HG03108 (cell line): ENCODE data around the gene RTCB.
"Not testable (repeated sequence)": the region's sequence is repeated elsewhere in the genome, so short reads cannot be mapped to it uniquely, and the experiment has no call there.

Source experiments
- ATAC-seq: cut with Tn5 transposase; IDR thresholded peaks from one replicate; pipeline ENCODE4 v1.9.1; 2021; ENCODE audit warnings: moderate library complexity; ENCODE audit not compliant: unreplicated experiment

Gene RTCB

DNA sequence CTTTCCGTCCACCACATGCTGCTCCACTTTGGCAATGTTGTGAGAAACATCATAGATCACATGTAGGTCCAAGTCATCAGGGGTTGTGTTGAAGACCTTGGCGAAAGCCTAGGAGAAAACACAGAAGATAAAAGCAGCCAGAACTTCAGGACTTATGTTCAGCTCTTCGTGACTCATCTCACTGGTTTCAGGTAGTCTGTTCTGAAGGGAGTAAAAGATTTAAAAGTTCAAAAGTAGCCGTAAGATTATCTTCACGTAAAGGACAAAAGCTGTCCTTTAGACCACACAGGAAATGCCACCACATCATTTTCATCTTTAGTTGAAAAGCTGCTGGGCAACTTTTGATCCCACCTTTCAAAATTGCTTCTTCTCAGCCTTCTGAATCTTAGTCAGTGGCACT lies 16.9 kb downstream of the RTCB start:
- no peak for ATAC-seq

DNA sequence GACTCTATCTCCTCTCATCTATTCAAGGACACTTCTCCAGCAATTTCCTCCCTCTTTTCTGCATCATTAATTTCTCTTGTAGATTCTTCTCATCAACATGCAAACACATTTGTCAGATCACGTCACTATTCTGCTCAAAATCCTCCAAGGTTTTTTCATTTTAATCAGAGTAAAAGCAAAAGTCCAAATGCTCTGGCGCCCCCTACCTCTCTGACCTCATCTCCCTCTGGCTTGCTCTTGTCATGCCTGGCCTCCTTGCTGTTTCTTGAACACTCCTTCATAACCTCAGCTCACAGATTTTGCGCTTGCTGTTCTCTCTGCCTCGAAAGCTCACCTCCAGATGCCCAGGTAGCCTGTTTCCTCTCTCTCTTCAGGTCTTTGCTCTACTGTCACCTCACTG lies 22.4 kb downstream of the RTCB start:
- no peak for ATAC-seq

DNA sequence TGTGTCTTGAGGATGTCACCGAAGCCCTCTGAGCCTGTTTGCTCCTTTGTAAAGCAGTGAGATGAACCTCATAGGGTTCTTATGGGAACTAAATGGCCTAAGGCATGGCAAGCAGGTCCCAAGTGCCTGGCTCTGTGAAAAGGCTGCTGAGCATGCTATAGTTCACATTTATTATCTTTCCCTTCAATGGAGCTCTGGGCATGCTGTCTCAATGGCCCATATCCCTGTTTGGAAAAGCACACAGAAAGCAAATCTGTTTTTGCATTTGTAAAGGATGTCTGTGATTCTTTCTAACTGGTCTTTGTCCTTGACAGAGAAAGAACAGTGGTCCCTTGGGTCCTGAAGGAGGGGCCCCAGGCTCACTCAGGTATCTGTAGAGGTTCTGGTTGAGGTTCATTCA lies 26.4 kb downstream of the RTCB start:
- no peak for ATAC-seq

DNA sequence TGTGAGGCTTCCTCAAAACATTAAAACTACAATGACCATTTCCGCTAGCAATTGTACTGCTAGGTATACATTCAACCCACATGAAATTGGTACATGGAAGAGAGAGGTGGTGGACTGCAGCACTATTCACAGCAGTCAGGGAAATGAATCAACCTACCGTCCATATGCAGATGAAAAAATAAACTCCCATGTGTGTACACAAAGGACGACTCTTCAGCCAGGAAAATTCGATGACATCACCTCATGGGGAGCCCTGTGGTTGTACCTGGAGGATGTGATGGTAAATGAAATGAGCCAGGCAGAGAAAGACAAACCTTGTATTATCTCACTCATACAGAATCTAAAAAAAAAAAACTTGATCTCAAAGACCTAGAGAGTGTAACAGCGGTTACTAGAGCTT lies 31.1 kb downstream of the RTCB start:
- no peak for ATAC-seq

DNA sequence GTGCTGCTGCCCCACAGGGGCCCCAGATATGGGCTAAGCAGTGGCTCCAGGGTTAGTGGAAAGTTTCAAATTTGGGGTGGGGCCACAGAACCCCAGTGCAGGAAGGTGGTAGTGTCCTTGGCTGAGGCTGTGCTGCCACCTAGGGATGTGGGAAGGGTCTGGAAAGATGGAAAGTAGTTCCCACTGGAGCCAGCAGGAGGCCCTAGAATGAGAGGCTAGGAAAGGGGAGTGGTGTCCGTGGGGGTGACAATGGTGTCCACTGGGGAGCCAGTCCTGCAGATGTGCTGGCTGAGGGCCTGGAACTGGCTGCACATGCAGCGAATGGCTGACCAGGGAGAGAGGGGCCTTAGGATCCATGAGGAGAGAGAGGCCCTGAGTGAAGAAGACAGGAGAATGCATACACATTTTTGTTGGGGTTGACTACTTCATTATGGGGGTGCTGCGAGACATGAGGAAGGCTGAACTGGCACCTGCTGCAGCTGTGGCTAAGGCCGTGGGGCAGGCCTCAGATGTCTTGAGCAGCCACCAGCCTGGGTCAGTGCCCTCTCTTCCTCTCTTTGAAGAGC lies 33.3 kb downstream of the RTCB start:
- no peak for ATAC-seq

DNA sequence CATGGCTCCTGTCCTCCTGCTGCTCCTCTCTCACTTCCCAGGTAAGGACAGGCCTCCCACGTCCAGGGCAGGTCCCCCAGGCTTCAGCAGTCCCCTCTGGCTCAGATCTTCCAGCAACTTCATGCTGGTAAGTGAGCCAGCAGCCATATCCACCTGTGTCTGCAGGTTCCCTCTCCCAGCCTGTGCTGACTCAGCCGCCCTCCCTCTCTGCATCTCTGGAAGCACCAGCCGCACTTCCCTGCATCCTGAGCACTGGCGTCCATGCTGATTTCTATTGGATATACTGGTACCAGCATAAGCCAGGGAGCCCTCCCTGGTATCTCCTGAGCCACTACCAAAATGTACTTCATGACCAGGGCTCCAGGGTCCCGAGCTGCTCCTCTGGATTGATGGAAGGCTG lies 35.4 kb downstream of the RTCB start:
- ATAC-seq: no peak

DNA sequence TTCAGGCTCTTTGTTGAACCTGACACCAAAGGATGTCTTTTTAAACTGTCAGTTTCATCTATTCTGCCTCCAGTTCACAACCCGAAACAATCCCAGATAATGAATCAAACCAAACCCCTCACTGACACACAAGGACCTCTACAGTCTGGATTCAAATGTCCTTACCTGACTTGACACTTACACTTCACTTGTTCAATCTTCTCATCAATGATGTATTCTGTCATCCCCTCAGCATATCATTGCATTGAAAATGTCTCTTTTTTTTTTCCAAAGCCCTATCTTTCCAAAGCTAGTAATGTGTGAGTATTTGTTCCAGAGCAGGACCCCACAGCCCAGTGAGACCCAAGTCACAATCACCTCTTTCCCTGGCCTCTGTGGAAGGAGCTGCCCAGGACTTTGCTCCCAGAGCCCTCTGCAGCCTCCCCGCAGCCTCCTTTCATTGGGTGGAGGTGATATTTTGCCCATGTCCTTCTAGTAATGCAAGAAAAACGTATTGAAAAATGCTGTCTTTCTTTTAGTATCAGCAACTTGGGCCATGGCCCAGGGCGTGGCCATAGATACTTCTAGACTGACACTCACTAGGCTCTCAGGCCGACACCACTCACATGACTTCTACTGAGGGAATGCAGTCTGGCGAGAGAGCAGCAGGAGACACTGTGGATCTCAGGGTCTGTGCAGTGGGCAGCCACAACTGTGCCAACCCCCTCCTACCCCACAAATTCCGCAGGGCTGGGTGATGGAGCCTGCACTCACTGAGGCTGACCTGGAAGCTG lies 36.2 kb downstream of the RTCB start:
- ATAC-seq: no peak

DNA sequence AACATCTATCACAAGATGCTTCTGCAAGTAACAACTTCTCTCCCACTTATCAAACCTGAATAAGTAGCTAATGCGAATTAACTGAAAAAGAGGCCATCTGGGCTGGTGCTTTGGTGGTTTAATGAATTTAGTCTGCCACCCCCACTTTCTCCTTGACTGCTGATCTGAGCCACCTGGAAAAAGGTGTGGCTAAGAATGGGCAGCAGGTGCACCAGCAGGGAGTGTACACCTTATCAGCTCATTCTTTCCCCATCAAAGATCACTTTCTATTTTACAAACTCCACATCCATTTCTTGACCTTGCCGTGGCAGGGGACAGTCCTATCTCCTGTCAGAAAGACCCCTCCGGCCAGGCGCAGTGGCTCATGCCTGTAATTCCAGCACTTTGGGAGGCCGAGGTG lies 47.8 kb downstream of the RTCB start:
- no peak for ATAC-seq

DNA sequence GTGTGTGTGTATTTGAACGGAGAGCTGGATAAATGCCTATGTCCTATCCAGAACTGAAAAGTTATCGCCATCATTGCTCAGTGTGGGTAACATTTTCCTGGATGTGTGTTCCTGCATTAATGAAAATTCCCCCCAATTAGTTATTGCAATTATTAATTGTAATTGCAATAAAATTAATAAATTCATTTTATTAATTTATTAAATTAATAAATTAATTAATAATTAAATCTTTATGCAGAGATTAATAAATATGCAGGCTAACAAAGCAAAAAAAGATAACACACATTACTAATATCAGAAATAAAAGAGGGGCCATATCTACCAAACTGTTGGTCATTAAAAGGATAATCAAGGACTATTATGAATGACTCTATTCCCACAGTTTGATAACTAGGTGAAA lies 50.8 kb downstream of the RTCB start:
- no peak for ATAC-seq

DNA sequence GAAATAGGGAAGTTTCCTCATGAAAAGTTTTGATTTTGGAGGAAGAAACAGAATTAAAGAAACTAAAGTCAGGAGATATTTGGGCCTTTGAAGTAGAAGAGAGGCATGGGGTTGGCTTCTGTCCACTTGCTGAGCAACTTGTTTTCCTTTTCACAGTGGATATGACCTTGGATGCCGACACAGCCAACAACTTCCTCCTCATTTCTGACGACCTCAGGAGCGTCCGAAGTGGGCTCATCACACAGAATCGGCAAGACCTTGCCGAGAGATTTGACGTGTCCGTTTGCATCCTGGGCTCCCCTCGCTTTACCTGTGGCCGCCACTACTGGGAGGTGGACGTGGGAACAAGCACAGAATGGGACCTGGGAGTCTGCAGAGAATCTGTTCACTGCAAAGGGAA lies 52.0 kb downstream of the RTCB start:
- ATAC-seq: not testable (repeated sequence)

DNA sequence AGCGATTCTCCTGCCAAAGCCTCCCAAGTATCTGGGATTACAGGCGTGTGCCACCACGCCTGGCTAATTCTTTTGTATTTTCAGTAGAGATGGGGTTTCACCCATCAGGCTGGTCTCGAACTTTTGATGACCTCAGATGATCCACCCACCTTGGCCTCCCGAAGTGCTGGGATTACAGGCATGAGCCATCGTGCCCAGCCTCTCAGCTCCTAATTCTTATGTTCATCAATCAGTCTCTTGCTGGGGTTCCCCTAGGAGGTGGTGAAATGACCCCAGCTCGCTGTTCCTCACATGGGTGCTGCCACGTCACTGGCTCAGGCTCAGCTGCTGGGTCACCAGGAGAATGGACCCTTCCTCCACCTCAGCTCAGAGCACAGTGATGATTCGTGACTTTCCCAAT lies 54.5 kb downstream of the RTCB start, which contains the start of gene RFPL3:
TSS of gene RFPL3 (plus strand) at position 301 of the 400 bp plus-strand sequence. CDS start 205 bp downstream, outside the sequence.
- ATAC-seq: not testable (repeated sequence)

DNA sequence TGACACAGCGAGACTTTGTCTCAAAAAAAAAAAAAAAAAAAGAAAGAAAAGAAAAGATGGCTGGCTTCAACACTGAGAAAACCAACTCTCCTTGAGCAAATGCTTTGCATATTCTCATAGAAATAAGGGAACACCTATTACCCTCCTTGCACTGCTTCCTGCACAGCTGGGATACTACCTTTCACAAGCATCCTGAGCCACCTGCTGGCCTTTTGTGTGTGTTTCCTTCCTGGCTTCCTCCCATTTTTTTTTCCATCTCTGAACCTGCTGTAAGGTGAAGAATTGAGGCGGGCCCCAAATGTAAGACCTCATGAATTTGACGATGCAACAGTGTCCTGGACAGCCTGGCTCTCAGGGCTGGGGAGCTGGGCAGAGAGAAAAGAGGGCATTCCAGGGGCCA lies 56.3 kb downstream of the RTCB start:
- no peak for ATAC-seq

DNA sequence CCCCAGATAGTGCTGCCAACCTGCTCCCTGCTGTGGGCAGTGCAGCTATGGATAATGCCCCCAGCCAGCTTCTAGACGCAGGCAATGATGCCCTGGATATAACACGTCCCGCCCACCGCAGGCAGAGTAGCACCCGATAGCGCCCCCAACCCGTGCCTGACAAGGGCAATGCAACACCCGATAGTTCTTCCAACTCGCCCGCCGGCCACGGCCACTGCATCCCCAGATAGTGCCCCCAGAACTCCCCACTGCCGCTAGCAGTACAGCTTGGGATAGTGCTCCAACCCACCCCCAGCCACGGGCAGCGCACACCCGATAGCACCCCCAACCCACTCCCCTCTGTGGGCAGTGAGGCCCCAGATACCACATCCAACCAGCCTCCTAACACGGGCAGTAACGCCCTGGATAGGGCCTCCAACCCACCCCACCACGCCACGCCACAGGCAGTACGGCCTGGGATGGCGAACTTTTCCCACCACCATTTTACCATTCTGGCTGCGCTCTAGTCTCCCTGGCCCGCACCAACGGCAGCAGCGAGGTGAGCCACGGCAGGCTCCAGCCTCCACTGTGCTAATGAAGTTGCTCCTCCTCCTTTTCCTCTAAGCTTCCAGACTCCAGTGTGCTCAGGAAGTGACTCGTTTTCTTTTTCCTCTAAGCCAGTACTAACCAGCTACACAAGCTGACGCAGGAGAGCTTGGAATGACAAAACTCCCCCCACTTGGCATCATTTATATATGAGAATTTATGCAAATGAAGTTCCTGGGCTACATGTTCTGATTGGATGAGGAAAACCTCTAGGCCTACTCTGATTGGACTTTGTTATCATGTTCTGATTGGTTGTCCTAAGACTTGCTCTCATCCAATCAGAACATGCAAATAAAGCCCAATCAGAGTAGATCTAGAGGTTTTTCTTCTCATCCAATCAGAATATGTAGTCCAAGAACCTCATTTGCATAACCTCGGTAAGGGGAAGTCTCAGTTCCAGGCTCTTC lies 57.4 kb downstream of the RTCB start:
- ATAC-seq: no peak

DNA sequence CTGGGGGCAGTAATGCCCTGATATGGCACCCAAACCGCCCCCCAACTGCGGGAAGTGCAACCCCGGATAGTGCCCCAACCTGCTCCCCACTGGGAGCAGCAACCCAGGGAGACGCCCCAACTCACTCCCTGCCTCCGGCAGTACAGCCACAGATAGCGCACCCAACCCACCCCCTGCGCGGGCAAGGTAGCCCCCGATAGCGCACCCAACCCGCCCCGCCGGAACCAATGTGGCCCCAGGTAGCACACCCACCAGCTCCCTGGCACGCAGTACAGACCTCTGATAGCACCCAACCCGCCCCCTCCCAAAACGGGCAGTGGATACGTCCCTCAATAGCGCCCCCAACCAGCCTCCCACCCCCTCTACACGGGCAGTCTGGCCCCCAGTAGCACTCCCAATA lies 58.2 kb downstream of the RTCB start:
- no peak for ATAC-seq

DNA sequence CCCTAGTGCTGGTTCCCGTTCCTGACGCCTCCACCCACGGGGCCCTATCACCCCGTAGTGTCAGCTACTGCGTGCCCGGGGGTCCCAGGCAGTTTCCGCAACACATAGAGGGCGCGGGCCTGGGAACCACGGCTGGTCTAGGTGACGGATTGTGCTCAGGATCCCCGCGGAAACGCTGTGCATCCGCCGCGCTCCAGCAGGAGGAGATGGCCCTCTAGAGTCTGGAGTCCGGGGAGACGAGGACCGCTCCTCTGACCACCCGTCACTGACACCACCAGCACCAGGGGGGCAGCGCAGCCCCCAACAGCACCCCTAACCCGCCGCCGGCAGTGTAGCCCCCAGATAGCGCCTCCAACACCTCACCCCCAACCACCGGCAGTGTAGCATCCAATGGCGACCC lies 58.8 kb downstream of the RTCB start:
- no peak for ATAC-seq

DNA sequence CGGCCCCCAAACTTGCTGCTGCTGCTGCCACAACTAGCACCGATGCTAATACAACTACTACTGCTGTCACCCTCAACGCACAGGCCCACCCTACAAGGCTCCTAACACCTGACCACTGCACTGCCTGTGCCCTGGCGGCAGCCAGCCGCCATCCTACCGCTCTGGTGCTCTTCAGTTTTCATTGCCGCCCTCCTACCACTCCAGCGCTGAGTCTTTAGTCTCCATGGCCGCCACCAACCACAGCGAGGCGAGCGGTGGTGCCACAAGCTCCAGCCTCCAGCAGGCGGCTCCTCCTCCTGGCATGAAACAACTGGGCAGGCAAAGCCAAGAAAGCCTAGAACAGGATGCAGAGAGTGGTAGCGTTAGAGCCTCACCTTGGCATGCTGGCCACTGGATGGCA lies 59.4 kb downstream of the RTCB start:
- ATAC-seq: no peak

DNA sequence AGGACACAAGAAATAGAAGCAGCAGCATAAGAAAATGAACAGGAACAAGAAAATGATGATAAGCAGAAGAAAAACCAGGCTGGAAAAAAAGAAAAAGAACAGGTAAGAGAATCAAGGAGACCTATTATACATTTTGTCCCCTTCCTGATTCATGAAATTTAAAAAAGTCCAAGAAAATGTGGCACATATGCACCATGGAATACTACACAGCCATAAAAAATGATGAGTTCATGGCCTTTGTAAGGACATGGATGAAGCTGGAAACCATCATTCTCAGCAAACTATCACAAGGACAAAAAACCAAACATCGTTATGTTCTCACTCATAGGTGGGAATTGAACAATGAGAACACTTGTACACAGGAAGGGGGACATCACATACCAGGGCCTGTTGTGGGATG lies 60.2 kb downstream of the RTCB start:
- not testable (repeated sequence) for ATAC-seq

DNA sequence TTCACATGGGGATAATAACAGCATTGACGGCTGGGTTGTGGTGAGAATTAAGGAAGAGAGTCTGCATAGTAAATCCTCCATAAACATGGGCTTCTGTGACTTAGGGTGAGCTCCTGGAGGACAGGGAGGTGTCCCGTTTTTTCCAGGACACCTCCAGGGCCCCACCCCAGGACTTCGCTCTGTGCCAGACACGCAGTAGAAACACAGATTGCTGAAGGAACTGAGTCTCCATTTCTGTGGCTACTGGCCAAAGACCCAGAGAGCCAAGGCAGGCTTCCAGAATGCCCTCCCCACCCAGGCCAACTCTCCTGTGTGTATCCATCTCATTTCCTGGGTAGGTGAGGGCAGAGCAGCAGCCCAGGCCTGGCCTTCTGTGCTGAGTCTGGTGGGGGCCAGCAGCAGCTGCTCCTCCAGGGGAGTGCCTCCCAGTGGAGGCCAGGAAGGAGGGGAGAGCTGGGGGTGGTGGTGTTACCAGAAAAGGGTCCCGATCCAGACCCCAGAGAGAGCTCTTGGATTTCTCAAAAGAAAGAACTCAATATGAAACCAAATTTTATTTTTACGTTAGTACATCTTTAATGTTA lies 63.9 kb downstream of the RTCB start:
- no peak for ATAC-seq

DNA sequence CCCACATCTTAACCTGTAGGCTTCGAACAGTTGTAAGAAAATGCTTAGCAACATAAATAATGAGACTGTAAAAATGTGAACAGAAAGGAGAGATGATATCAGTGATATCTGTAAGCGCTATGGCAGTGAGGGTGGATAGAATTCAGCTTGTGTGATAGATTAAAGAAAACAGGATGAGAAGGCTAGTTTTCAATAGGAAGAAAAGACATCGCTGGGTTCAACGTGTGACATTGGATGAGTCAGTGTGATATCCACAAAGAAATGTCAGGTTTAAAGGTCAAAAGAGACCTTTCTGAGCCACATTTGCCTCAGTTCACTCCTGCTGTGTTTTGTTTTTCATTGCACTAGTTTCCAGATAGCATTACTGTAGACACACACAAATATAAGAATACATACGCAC lies 68.1 kb downstream of the RTCB start:
- ATAC-seq: no peak

DNA sequence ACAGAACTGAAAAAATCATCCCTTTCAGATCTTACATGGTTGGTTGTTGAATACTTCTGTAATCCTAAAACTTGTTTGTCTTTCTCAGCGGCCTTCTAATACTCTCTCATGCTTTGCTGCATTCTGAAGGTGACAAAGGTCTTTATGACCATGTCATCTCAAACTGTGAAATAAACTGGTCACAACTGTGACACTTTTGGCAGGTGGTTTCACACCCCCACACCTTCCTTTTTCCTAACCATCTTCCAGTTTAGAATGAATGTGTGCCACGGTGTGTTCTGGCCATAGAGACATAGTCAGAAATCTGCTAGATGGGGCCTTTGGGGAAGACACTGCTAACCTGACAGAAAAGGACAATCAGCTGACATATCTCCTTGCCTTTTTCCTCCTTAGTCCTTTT lies 69.1 kb downstream of the RTCB start:
- ATAC-seq: no peak

DNA sequence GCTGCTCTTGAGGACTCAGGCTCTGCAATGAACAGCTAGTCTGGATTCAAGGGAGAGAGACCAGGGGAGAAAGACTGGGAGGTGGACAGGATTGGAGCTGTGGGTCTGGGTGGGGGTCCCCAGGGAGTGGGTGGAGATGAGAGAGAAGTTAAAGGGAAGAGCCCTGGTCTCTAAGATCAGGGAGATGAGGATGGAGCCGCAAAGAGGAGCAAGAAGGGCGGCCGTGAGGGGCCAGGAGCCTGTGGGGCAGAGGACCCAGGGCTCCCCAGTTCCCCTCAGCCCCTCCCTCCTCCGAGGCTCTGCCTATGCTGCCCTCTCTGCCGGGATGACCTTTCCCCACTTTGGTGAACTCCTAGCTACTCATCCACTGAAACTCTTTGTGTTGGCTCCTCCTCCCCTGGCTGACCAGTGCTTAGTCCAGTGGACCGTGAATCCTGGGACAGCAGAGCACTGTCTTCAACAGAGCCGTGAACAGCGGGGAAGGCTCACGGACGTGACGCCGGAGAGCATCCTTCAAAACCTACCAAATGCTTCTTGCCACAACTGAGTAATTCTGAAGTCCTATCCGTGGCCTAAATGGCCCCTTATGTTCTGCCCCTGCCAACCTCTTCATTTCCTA lies 70.8 kb downstream of the RTCB start:
- no peak for ATAC-seq
